ENCODE data around the gene ZNF526.
A peak's percentile ranks its signal among the peaks of the same experiment; 100 is the strongest.

ZNF526 gene

GRCh38 chr19:42245231-42245630, 25.1 kb downstream of the ZNF526 start:
- TF ChIP-seq EGR1 (IDR thresholded peaks at IDR 0.05) (no peak), FOXM1 (IDR thresholded peaks at IDR 0.05; ENCODE audit: borderline replicate concordance, low read depth) (no peak), YY1 (IDR thresholded peaks at IDR 0.05; ENCODE audit: low read depth) (no peak), TCF12 (IDR thresholded peaks at IDR 0.05; ENCODE audit: low read depth) (no peak), NFIC (IDR thresholded peaks at IDR 0.05) (no peak), USF1 (IDR thresholded peaks at IDR 0.05) (no peak), RAD21 (IDR thresholded peaks at IDR 0.05; ENCODE audit: low read depth) (no peak), EP300 (IDR thresholded peaks at IDR 0.05; ENCODE audit: borderline replicate concordance) (no peak), TEAD4 (IDR thresholded peaks at IDR 0.05) (no peak), REST (IDR thresholded peaks at IDR 0.05; ENCODE audit: low read depth) (no peak), TAF1 (IDR thresholded peaks at IDR 0.05; ENCODE audit: low read depth) (no peak), MAX (IDR thresholded peaks at IDR 0.05) (no peak), CEBPB (IDR thresholded peaks at IDR 0.05) (no peak), ZBTB7A (IDR thresholded peaks at IDR 0.05; ENCODE audit: low read depth) (no peak)

GRCh38 chr19:42246143-42246921, 26.2 kb downstream of the ZNF526 start:
- no peak for TF ChIP-seq USF1 (IDR thresholded peaks at IDR 0.05)
- peak; percentile 31; the same call in 1 of the 2 replicates for TF ChIP-seq RAD21 (IDR thresholded peaks at IDR 0.05; ENCODE audit: low read depth)

- TF ChIP-seq MAX (IDR thresholded peaks at IDR 0.05) (no peak), RAD21 (IDR thresholded peaks at IDR 0.05; ENCODE audit: low read depth) (no peak), YY1 (IDR thresholded peaks at IDR 0.05; ENCODE audit: low read depth) (no peak), USF1 (IDR thresholded peaks at IDR 0.05) (no peak), REST (IDR thresholded peaks at IDR 0.05; ENCODE audit: low read depth) (no peak), CREB1 (IDR thresholded peaks at IDR 0.05; ENCODE audit: low read depth) (no peak), EGR1 (IDR thresholded peaks at IDR 0.05) (no peak), TCF12 (IDR thresholded peaks at IDR 0.05; ENCODE audit: low read depth) (no peak), TAF1 (IDR thresholded peaks at IDR 0.05; ENCODE audit: low read depth) (no peak), NFIC (IDR thresholded peaks at IDR 0.05) (no peak), ZBTB7A (IDR thresholded peaks at IDR 0.05; ENCODE audit: low read depth) (no peak), FOXM1 (IDR thresholded peaks at IDR 0.05; ENCODE audit: borderline replicate concordance, low read depth) (no peak), EP300 (IDR thresholded peaks at IDR 0.05; ENCODE audit: borderline replicate concordance) (no peak), TEAD4 (IDR thresholded peaks at IDR 0.05) (no peak), CEBPB (IDR thresholded peaks at IDR 0.05) (no peak)
Measured at GRCh38 chr19:42246922-42247639, 27.0 kb downstream of the ZNF526 start.

- TF ChIP-seq ZBTB7A (IDR thresholded peaks at IDR 0.05; ENCODE audit: low read depth), result no peak
- TF ChIP-seq MAX (IDR thresholded peaks at IDR 0.05), result no peak
- no peak for TF ChIP-seq NFIC (IDR thresholded peaks at IDR 0.05)
Measured at GRCh38 chr19:42247640-42248199, 27.6 kb downstream of the ZNF526 start.

Measured in Ishikawa (cell line).